Brain microvascular endothelial cell (primary cell): ENCODE data around the gene R3HDM4.

Source experiments
- DNase-seq: peaks from one replicate; pipeline ENCODE4 v3.0.0-alpha.2; 2020
- H3K27ac ChIP-seq: fragments of 250-450 bp; sonication (Bioruptor Pico); 2 replicates; pipeline ENCODE4 v1.5.1; 2020; ENCODE audit warnings: mild to moderate bottlenecking, moderate library complexity
- H3K27me3 ChIP-seq: fragments of 250-450 bp; sonication (Bioruptor Pico); replicated peaks from 2 replicates; pipeline ENCODE4 v1.5.1; 2020; ENCODE audit warnings: mild to moderate bottlenecking
- H3K36me3 ChIP-seq: fragments of 250-450 bp; sonication (Bioruptor Pico); replicated peaks from 2 replicates; pipeline ENCODE4 v1.5.1; 2020; ENCODE audit warnings: mild to moderate bottlenecking
- H3K4me3 ChIP-seq: 2 replicates; pipeline ENCODE4 v1.5.1; 2011; ENCODE audit warnings: low read depth, mild to moderate bottlenecking, control low read depth, low read length, moderate library complexity
- CTCF ChIP-seq: IDR thresholded peaks from 2 replicates; pipeline ENCODE4 v1.5.1; 2011; ENCODE audit warnings: low read depth, mild to moderate bottlenecking, moderate library complexity, low read length, control low read depth, inconsistent platforms; ENCODE audit errors: missing control alignments
- in situ Hi-C: cut with HindIII; loops from 2 replicates; pipeline ENCODE4 v1.10.0; 2017; ENCODE audit warnings: low sequenced_read_pairs, low pct_ligation_motif_present

R3HDM4 gene

DNA sequence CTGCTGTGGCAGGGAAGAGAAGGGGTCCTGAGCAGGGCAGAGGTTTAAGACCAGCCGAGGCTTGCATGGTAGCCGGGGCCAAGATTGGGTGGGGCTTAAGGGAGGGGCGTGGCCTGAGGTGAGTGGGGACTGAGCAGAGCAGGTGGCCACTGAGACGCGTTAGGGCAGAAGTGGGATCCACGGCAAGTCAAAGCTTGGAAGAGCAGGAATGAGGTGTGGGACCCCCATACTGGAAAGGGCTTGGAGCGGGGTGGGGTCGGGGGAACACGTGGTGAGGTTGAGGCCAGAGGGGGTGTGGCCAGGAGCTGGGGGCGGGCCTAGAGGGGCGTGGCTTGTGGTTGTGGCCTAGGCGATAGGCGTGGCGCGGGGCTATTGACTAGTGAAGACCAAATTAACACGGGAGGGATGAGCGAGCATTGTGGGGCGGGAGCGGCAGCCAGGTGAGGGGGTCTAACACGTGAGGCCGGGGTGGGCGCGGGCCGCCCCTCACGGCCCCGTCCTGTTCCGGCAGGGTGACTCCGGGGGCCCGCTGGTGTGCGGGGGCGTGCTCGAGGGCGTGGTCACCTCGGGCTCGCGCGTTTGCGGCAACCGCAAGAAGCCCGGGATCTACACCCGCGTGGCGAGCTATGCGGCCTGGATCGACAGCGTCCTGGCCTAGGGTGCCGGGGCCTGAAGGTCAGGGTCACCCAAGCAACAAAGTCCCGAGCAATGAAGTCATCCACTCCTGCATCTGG, 50.3 kb downstream of the R3HDM4 start:
- Histone ChIP-seq H3K4me3 (no peak overlapping the region), H3K27ac (no peak overlapping the region), H3K36me3 (peaks cover 3% of the 10 kb centered on the region), H3K27me3 (peaks cover 4% of the 10 kb centered on the region)
- peak; percentile 26 for DNase-seq
- in situ Hi-C loops: no loop called here
- TF ChIP-seq CTCF: no peak

DNA sequence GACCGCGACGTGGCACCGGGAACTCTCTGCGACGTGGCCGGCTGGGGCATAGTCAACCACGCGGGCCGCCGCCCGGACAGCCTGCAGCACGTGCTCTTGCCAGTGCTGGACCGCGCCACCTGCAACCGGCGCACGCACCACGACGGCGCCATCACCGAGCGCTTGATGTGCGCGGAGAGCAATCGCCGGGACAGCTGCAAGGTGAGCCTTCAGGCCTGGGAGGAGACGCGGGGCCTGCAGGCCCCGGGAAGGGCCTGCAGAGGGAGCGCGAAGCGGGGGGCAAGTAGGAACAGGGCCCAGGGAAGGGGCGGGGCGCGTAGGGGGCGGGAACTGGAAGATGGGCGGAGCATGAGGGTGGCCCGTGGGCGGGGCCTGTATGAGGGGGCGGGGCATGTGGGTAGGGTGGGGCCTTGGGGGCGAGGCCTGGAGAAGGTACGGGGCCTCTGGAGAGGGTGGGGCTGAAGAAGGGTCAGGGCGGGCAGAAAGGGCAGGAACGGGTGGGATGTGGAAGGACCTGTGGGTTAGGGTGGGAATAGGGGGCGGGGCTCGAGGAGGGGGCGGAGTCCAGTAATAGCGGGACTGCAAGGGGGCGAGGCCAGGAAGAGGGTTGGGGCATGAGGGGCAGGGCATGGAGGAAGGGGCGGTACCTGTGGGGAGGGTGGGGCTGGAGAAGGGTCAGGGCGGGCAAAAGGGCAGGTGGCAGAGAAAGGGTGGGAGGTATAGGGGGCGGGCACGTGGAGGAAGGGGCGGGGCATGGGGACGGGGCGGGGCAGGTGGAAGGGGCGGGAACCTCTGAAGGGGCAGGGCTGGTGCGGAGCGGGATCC, 51.1 kb downstream of the R3HDM4 start:
- in situ Hi-C loops: no loop called here
- no peaks in the 10 kb centered on the region for H3K36me3 ChIP-seq
- no peak overlapping the region for H3K27ac ChIP-seq
- no peak for DNase-seq
- H3K27me3 ChIP-seq: peaks cover 4% of the 10 kb centered on the region
- peak; percentile 12 for TF ChIP-seq CTCF
- H3K4me3 ChIP-seq: no peak overlapping the region

DNA sequence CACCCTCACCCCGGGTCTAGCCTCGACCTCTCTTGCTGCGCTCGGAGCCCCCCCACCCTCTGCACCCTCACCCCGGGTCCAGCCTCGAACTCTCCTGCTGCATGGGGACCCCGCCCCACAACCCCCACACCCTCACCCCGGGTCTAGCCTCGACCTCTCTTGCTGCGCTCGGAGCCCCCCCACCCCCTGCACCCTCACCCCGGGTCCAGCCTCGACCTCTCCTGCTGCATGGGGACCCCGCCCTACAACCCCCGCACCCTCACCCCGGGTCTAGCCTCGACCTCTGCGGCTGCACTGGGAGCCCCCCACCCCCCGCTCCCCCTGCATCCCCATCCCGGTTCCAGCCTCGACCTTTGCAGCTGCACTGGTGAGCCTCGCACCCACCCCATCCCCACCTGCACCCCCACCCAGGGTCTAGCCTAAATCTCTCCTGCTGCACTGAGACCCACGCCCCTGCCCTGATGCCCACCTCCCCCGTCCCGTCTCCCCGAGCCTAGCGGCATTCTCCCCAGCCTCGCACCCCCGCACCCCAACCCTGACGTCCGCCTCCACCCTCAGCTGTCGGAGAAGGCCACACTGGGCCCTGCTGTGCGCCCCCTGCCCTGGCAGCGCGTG, 51.8 kb downstream of the R3HDM4 start:
- TF ChIP-seq CTCF: no peak
- Histone ChIP-seq H3K27ac (no peak overlapping the region), H3K27me3 (peaks cover 4% of the 10 kb centered on the region), H3K36me3 (no peaks in the 10 kb centered on the region), H3K4me3 (no peak overlapping the region)
- in situ Hi-C loops: no loop called here
- DNase-seq: no peak

DNA sequence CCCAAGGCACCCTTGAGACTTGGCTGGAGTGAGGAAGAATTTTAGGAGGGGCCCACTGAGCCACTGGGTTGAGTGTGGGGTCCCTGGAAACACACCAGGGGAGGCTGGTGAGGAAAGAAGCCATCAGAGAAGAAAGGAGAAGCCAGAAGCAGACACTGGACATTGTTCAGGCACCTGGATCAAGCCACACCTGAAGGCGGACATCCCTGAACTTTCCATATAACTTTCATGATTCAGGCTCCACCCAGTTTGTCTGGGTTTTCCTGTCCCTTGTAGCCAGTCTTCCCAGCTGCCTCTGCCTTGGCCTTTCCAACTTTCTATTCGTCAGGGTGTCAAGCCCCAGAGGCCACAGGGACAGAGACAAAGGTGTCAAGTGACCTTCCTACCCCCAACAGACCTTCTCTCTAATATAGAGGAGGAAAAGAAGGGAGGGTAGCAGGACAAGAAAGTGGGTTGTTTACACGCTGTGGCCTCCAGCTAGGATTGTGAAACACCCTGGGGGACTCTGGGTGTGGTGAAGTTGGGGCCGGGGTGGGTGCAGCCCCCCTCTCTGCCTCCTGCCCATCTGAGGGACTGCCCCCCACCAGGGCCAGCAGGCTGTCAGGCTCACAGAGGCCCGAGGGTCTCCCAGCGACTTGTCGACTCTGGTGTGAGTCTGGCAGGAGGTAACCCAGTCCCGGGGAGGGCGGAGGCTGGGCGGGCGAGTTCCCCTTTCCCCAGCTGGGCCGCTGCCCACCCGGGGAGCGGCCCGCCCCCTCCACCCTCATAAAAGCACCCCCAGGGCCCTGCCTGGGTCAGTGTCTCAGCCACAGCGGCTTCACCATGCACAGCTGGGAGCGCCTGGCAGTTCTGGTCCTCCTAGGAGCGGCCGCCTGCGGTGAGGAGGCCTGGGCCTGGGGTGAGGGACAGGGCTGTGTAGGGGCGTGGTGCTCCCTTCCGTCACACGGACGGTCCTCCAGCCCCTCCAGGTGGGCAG, 53.9 kb downstream of the R3HDM4 start, which contains the start of gene CFD:
CFD (plus strand) TSS at position 797 of the 976 bp plus-strand sequence; CDS start at position 823, 26 bp downstream.
- no peak for TF ChIP-seq CTCF
- Histone ChIP-seq H3K27ac (no peak within 1 kb of the TSS), H3K36me3 (no peaks in the 10 kb centered on the region), H3K4me3 (no peak within 1 kb of the TSS), H3K27me3 (peaks cover 4% of the 10 kb centered on the region)
- DNase-seq: no peak
- in situ Hi-C loops: no loop called here

GRCh38 chr19:858284-858683, 54.7 kb downstream of the R3HDM4 start:
- no peak overlapping the region for H3K4me3 ChIP-seq
- TF ChIP-seq CTCF: no peak
- DNase-seq: no peak
- H3K27me3 ChIP-seq: peaks cover 4% of the 10 kb centered on the region
- H3K36me3 ChIP-seq: no peaks in the 10 kb centered on the region
- in situ Hi-C loops: no loop called here
- no peak overlapping the region for H3K27ac ChIP-seq
